Fibroblast of mammary gland (primary cell): ENCODE measurements around the gene KLK4.

Experiments
- DNase-seq: peaks from one replicate; pipeline ENCODE4 v3.0.0-alpha.2; 2010; ENCODE audit warnings: low read depth
- H3K4me3 ChIP-seq: 2 replicates; pipeline ENCODE4 v1.5.1; 2011; ENCODE audit warnings: low read depth, mild to moderate bottlenecking, low read length, moderate library complexity; ENCODE audit not compliant: control insufficient read depth
- CTCF ChIP-seq: conservative IDR thresholded peaks from 2 replicates; pipeline ENCODE4 v1.5.1; 2011; ENCODE audit warnings: low read depth, low read length, inconsistent platforms; ENCODE audit not compliant: control insufficient read depth, insufficient read depth

The KLK4 gene

GRCh38 chr19:50858886-50859285 lies 52.3 kb downstream of the KLK4 start:
- no peak for DNase-seq
- H3K4me3 ChIP-seq: no peak overlapping the region
- no peak for TF ChIP-seq CTCF

- DNase-seq: no peak
- H3K4me3 ChIP-seq: no peak overlapping the region
- no peak for TF ChIP-seq CTCF
Measured at GRCh38 chr19:50857366-50857765, 53.8 kb downstream of the KLK4 start.
